ENCODE results near the gene COL23A1.
"Not testable (repeated sequence)": the region's sequence is repeated elsewhere in the genome, so short reads cannot be mapped to it uniquely, and the experiment has no call there.

The COL23A1 gene

DNA sequence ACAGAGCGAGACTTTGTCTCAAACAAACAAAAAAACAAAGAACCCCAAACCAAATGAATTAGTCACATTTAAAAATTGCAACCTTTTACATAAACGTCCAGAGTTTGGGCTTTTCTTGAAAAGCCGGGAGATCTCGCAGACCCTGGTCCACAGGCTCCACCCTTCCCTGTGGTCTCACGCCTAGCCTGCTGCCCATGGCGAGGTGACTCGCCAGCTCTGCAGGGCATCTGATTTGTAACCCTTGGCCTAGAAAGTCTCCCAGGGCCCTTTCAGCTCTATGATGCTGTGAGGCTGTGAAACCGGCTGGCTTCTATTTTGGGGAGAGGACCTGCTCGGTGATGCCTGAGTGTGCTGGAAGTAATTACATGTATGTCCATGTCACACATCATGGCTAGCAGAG, 312.8 kb downstream of the COL23A1 start:
- DNase-seq: no peak

DNA sequence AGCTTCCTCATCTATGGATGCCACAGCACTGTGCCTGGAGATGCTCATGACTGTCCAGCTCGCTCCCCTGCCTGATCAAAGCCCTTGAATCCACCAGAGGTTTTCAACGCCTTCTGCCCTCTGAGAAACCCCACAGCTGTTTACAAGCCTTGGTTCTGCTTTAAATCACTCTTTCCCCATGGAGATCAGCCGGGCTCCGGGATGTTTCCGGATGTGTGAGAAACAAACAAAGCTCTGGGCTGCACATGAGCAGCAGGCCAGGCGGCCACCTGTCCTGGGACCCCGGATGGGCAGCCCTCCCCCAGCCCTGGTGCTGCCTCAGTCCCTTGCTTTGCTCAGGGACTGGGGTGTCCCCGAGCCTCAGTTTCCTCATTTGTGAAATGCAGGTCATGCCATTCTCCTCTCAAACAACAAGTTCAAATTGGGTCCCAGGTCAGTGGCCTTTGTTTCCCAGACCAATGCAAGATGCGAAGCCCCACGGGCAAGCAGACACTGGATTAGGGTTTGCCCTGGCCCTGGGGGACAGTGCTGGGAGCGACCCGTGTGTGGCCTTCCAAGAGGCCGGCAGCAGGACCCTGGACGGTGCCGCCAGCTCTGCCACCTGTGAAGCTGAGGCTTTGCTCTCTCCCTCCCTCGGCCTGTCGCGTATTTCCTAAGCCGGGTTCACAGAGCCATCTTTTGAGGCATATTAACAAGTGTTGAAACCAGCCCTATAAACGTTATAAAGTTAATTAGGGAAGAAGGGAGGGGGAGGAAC, 315.2 kb downstream of the COL23A1 start:
- DNase-seq: no peak

DNA sequence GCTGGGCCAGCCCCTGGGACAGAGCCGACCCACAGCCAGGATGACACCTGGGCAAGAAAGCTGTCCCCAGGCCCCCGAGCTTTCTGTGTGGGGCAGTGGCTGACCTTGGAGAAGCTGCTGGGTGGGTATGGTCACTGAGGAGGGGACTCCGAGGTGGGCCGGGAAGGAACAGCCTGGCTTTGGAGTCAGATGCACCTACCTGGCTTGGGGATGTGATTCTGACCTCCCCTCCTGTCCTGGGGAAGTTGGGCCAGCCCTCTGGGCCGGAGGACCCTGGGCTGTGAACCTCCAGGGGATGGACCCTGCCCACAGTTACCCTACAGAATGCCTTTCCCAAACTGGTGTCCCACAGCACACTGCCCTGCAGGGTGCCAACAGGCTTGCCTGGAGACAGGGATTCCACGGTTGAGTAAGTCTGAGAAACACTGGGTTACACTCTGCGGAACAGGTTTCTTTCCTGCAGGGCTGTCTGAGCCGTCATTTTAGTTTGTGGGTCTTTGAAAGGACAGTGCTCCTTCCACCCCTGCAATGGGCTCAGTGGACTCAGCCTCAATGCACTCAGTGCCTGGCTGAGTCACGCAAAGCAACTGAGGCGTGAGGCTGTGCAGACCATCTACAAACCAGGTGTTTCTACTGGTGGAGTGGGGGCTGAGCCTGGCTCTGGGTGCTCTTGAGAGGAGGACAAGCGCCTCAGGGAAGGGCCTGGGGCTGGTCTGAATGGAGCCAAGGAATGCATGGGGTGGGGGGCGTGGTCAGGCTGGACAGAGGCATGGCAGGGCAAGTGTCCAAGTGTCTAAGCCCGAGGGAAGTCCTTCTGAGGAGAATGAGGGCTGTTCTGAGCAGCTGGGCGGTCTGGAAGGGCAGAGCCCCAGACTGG, 316.3 kb downstream of the COL23A1 start:
- DNase-seq: no peak

DNA sequence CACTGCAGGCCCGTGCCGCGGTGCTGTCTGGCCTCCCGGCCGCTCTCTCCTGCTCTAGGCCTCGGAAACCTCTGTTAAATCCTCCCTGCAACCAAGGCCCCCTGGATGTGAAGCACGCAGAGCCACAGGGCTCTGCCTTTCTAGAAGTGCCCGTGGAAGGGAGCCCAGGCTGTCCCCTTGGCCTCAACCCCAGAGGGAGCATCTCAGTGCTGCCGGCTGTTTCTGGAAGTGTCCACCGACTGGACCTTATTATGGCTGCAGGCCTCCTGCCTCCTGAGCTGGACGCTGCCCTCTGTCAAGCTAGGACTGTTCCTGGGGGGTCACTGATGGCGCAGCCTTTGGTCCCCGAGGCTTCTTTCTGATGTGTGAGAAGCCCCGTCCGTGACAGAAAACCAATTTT, 317.2 kb downstream of the COL23A1 start:
- no peak for DNase-seq

DNA sequence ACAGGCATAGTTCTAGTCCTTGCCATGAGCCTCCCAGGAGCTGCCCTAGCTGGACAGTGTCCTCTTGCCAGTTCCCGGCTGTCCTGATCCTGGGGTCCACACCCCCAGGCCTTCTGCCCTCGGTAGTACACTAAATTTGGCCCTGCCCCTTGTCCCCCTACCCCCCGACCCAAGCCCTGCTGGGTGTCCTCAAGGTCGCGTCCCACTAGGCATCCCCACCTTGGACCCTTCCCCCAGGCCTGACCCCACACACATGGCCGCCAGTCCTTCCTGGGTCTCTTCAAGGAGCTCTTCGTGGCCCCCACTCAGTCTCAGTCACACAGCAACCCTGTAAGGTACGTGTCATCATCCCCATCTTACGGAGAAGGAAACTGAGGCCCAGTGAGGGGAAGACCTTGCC, 317.6 kb downstream of the COL23A1 start:
- no peak for DNase-seq

DNA sequence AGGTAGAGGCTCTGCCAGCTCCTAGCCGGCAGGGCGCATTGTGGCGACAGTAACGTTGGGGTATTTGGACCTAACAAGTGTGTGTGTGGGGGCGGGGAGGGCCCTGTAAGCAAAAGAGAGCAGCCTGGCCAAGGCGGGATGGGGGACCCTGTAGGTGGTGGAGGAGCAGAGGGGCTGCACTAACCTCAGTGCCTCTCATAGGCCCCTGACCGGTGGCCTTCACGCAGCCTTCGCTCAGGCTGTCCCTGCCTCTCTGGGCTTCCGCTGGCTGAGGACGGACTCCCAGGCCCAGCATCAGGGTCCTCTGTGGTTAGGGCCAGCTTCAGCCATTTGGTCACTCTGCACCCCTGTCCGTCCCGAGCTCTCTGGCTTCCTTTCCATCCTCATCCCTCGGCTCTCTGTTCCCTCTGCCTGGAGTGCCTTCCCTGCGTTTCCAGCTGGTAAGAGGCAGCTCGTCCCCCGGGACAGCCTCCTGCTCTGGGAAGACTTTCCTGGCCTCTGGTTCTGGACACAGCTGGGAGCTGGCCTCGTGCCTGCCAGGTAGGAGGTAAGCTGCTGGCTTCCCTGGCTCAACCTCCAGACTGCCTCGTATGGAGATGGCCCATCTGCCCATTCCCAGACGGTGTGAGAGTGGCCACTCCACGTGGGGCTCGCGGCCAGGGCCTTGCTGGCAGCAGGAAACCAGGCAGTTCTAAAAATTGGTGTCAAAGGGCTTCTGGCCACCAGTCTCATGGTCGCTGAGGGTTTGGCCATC, 318.3 kb downstream of the COL23A1 start:
- DNase-seq: no peak

DNA sequence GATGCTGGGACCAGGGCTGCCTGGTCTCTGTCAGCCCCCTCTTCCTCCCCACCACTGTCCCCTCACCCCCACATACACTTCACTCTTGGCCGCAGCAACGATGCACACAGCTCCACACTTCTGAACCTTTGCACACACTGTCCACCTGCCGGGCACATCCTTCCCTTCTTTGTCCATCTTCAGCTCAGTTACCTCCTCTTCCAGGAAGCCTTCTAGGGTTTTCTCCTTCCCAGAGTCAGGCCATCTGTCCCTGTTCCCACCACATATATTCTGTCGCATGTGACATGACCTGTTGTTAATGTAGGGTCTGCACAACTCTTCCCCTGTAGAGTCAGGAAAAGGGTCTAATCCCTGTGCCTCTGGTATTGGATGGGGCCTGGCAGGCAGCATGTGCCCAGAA, 319.0 kb downstream of the COL23A1 start:
- DNase-seq: no peak

DNA sequence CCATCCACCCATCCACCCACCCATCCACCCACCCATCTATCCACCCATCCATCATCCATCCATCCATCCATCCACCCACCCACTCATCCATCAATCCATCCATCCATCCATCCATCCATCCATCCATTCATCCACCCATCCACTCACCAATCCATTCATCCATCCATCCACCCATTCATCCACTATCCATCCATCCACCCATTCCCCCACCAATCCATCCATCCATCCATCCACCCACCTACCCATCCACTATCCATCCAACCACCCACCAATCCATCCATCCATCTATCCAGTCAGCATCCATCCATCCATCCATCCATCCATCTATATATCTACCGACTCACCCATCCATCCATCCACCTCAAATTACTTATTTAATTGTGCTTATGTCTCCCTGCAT, 320.7 kb downstream of the COL23A1 start:
- no peak for DNase-seq

DNA sequence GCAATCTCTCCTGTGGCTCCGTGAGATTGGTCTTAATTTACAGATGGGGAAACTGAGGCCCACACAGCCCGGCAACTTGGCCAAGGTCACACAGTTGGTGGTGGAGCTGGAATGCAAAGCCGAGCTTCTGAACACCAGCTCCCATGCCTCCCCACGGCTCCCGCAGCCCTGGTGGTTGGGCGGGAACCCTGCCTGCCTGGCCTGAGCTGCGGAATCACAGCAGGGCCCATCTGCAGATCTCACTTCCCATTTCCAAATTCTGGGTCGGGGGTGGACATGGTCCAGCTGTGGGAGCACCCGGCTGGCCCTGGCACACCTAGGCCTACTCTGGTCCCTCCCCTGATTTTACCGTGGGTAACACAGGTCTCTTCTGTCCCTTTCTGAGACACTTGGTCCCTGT, 322.3 kb downstream of the COL23A1 start:
- DNase-seq: no peak

DNA sequence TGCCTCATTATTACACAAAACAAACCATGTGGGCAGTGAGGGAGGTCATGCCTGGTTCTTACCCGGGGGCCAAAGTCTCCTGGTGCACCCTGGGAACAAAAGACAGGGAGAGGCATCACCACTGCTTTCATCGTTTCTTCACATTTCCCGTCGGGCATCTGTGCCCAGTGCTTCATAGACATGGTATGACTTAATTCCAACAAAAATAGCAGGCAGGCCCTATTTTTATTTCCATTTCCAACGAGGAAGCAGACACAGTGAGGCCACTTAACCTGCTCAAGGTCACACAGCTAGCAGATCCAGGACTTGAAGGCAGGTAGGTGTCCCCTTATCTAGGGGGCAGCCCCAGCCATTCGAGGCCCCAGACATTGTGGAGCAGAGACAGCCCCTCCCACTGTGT, 322.9 kb downstream of the COL23A1 start:
- DNase-seq: no peak

DNA sequence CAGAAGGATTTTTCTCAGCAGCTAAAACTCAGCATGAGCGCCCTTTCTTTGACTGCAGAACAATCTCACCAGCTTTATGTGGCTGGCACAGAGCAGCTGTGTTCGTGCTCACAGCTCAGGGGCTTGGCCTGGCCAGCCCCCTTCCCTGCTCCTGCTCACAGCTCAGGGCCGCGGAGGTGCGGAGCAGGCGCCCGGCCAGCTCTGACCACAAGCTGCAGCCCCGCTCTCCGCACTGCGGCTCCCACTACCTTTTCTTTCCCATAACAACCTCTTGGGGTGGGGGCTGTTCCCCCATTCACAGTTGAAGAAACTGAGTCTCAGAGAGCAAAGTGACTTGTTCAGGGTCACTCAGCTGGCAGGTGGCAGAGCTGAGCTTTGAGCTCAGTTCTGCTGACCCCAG, 323.6 kb downstream of the COL23A1 start:
- no peak for DNase-seq

DNA sequence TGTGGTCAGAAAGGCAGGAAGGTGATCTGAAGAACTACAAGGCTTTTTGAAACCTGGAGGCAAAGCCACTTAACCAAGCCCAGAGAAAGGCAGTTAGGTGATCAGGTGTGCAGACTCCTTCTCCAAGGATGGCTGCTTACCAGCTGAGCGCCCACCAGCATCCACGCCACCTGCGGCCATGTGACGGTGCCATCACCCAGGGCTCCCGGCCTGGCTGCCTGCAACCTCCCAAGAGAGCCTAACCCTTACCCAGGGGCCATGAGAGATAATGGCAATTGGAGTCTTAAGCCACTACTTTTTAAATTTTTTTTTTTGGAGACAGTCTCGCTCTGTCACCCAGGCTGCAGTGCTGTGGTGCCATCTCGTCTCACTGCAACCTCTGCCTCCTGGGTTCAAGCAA, 324.4 kb downstream of the COL23A1 start:
- DNase-seq: no peak

DNA sequence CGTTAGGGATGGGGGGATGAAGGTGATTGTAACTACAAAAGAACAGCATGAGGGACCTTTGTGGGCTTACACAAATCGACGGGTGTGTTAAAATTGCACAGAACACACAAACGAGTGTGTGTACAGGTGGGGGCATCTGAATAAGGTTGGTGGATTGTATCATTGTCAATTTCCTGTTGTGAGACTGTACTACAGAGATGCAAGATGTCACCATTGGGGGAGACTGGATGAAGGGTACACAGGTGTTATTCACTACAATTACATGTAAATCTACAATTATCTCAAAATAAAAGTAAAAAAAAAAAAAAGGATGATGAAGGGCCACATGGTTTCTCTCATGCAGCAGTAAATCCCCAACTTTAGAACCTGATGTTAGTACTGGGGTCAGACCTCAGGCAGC, 326.1 kb downstream of the COL23A1 start:
- DNase-seq: no peak

DNA sequence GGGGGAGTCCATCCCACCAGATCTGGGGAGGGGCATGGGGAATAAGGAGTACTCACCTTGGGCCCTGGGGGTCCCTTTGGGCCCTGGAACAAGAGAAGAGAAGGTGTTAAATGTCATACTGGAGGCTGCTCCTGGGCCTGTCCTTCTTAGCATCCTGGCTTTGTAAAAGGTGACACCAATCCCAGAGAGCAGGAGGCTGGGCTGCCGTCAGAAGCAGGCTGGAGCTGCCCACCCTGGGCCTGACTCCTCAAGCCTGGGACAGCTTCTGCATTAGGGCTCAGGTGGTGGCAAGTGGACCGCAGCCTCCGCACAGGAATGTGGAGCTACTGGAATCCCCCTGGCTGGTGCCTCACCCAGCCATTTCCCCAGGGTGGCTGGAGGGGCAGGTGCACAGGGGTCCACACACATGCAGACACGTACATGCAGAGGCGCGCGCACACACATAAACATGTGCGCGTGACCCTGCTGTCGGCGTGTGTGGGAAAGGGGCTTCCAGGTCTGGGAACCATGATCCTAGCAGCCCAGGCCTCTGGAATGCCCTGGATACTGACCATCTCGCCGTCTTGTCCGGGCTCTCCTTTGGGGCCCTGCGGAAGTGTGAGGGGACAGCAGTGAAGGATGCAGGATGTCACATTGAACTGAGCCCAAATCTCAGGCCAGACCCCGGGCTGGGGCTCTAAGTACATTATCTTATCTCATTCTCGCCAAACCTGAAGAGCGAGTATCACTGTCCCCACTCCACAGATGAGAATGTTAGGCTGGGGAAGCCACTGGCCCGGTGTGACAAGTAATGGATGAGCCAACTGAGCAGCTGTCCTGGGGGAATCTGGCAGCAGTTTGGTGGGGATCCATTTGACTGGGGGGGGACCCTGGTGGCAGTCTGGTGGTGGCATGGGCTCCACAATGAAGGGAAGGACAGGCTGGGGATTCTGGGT, 328.3 kb downstream of the COL23A1 start:
- DNase-seq: no peak

DNA sequence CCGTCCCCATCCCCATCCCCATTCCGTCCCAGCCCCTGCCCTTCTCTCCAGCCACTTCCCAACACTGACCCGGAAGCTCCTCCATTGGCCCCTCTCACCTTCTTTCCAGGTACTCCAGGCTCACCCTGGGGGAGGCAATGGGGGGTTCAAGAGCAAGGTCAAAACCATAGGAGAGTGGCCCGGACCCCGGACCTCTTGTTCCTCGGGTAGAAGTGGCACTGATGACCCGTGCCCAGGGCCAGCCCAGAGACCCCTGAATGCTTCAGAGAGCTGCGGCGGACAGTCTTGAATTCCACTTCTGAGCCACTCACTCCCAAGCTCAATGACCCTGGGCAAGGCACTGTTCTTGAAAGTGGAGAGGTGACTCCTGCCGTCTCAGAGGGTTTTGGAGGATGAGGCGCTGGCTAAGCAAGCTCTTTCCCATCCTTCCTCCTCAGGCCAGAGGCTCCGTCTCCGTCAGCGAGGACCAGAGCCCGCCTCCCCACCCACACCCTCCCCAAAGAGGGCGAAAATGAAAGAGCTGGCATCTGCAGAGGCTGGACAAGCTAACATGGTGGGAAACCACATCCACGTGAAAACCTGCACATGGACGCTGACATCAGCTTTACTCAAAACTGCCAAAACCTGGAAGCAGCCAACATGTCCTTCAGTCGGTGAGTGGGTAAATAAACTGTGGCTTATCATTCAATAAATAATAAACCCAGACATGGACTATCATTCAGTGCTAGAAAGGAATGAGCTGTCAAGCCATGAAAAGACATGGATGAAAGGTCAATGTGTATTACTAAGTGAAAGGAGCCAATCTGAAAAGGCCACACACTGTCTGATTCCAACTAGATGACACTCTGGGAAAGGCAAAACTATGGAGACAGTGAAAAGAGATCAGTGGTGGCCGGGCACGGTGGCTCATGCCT, 330.3 kb downstream of the COL23A1 start:
- no peak for DNase-seq

DNA sequence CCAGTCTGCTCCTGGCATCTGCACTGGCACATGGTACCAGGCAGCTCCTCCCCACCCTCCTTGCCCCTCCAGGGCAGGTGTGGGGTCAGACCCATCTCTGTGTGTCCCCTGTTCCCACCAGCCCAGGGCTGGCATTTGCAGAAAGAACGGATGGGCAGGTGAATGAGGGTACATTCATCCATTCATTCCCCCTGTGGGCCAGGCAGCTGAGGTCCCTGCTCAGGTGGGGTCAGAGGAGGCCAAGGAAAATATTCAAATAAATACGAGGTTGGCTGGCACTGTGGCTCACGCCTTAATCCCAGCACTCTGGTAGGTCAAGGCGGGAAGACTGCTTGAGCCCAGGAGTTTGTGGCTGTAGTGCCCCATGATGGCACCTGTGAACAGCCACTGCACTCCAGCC, 332.5 kb downstream of the COL23A1 start:
- DNase-seq: no peak

DNA sequence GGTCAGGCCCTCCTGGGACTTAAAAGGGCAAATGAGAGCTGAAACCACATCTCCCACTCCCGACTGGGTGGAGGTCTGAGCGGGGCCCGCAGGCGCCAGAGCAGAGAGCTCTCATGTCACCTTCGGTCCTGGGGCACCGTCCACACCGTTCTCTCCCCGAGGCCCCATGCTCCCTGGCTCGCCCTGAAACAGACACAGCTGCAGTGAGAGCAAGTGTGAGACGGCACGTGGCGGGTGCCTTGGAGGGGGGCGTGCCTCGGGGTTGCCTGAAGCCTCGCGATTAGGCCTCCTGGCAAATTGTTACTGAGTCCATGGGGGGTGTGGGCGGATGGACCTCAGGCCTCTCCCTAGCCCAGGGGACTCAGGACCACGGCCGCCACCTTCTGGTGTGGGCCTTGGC, 333.4 kb downstream of the COL23A1 start:
- no peak for DNase-seq

DNA sequence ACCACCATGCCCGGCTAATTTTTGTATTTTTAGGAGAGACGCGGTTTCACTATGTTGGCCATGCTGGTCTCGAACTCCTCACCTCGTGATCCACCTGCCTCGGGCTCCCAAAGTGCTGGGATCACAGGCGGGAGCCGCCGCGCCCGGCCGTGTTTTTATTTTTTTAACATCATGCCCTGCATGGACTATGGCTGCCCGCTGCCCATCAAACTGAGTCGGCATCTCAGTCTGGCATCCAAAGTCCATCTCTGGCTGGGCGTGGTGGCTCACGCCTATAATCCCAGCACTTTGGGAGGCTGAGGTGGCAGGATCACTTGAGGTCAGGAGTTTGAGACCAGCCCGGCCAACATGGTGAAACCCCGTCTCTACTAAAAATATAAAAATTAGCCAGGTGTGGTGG, 336.6 kb downstream of the COL23A1 start:
- DNase-seq: not testable (repeated sequence)

DNA sequence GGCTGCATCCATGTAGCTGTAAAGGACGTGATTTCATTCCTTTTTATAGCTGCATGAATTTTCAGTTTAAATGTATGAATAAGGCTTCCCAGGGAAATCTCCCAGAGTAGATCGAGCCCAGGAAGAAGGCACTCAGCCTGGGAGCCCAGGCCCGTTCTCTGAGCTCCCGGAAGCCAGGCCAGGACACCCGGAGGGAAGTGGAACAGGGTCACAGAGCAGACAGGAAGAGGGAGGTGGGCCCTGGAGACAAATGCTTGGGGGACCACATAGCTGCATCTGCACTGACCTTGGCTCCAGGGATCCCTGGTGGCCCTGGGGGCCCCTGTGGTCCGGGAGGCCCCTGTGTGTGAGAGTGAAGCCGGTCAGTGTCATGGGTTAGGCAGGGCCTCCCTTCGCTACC, 337.9 kb downstream of the COL23A1 start:
- no peak for DNase-seq

DNA sequence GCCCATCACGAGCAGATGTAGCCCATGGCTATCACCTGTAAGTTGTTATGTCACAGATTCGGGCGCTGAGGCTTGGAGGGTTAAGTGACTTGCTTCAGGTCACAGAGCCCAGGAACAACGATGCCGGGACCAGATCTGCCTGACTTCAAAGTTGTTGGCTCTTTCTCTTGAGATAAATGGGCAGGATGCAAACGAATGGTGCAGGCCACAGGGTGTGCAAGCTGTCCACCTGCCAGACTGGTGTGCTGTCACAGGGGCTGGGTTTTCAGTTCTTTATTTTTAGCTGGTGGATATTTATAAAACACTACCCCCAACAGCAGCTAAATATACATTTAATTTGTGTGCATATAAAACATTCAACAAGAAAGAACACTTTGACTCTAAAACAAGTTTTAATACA, 339.9 kb downstream of the COL23A1 start:
- no peak for DNase-seq

Measured in KG1 (cell line).